Hematopoietic multipotent progenitor cell treated with erythropoietin and hydrocortisone succinate and interleukin-3 and kit ligand, for 6 days (in vitro differentiated cells): Measurements from ENCODE around the gene DNAH5.
"Not testable (repeated sequence)": the region's sequence is repeated elsewhere in the genome, so short reads cannot be mapped to it uniquely, and the experiment has no call there.

Source experiments
- DNase-seq: peaks from one replicate; pipeline ENCODE4 v3.0.0-alpha.2; 2015

Gene DNAH5

GRCh38 chr5:13816126-13816525 lies 128.4 kb downstream of the DNAH5 start:
- no peak for DNase-seq

GRCh38 chr5:13814301-13814700 lies 130.2 kb downstream of the DNAH5 start:
- no peak for DNase-seq

- DNase-seq: no peak
Observed at GRCh38 chr5:13809921-13810320, 134.6 kb downstream of the DNAH5 start.

DNA sequence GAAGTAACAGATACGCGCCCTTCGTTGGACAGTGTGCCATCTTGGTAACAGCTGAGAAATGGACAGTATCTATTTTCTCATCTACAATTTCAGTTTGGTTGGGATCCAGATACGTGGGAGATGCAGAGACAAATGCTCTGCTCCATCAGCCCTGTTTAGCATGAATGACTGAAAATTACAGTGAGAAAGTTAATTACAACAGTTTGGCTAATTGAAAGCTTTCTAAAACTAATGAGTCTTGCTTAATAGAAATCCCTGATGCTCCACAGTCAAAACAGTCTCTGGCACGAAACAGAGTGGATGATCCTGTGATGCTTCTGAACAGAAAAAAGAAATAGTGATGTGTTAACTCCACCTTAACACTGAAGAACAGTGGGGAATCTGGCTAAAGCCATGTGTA lies 140.2 kb downstream of the DNAH5 start:
- no peak for DNase-seq

DNA sequence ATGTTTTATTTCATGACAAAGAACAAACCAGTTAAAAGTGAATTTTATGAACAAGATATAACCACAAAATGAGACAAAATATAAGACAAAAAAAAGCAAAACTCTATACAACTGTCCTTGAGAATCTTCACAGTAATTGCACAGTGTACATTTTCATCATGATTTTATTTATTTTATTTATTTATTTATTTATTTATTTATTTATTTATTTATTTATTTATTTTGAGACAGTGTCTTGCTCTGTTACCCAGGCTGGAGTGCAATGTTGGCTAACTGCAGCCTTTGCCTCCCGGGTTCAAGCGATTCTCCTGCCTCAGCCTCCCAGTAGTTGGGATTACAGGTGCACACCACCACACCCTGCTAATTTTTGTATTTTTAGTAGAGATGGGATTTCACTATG lies 145.9 kb downstream of the DNAH5 start:
- DNase-seq: not testable (repeated sequence)

DNA sequence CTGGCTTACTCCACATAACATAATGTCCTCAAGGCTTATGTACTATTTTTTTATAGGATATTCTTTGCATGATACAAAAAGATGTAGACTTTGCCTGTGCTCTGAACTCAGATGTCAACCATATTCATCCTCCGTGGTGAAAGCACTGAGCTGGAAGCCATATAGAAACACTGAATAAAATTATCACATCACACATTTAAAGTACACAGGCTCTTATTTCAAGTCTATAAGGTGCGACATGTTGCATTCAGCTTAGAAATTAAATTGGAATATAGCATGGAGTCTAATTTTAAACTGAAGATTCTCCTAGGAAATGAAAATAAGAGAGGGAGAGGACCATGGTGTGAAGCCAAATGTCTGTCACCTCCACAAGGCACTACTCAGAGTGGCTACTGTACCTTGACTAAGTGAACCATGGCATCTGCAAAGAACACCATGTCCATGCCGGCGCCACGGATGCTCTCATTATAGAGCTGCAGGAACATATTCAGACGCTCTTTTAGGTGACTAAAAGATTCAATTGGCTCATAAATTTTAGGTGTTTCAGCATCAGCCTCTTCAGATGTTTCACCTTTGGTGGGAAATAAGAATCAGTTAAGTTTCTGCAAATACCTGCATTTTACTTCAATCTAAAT lies 158.6 kb downstream of the DNAH5 start:
- DNase-seq: no peak

DNA sequence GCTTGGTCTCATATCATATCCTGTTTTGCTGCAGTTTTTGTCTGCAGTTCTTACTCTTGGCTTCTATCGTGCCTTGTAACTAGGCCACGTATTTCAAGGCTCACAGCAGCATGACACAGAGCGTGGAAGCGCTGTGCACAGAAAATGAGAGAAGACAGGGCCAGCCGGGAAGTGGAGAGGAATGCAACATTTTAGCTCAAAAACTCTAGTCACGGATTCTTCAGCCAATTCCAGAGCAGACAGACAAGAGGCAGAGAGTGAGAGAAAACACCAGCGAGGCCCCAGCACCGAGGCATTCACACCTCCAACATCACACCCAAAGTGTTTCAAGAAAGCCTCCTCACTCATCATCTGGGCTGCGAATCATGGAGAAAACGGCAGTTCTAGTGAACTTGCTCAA lies 160.8 kb downstream of the DNAH5 start:
- DNase-seq: no peak

DNA sequence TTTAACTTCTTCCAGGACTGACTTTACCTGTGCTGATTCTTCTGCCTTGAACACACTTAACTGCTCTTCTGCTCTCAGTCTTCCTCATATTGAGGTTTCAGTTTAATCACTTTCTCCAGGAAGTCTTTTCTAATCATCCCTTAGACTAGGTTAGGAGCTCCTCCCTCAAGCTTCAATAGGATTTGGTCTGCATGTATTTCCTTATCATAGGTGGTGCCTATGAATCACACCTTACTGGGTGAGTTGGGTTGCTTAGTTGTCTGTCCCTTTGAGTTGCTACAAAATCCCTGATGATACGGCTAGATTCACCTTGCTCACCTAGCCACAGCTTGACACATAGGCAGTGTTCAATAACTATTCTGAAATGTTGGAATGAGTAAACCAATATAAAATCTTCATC lies 164.4 kb downstream of the DNAH5 start:
- no peak for DNase-seq

GRCh38 chr5:13773649-13774048 lies 170.8 kb downstream of the DNAH5 start:
- DNase-seq: no peak

DNA sequence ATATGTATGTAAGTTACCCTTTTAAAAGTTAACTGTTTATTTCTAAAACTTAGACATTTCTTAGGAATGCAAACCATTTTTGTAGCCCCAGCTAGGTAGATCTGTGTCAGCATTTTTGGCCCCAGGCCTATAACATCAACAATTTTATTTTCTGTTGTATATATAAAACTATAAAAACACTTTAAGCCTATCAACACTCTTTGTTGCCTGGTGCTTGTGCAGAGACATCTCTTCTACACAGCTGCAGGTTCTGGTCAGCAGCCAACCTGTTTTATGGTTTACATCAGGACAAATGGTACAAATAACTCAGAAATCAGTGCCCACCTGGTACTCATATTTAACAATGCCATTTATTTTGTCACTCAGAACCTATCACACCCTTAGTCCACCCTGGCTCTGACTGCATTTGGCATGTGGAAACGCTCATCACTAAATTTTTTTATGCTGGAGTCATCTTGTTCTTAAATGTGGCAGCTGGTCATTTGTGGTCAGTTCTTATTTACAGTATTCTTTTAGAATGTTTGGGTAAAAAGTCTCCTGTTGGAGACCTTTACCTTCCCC lies 173.4 kb downstream of the DNAH5 start:
- no peak for DNase-seq

DNA sequence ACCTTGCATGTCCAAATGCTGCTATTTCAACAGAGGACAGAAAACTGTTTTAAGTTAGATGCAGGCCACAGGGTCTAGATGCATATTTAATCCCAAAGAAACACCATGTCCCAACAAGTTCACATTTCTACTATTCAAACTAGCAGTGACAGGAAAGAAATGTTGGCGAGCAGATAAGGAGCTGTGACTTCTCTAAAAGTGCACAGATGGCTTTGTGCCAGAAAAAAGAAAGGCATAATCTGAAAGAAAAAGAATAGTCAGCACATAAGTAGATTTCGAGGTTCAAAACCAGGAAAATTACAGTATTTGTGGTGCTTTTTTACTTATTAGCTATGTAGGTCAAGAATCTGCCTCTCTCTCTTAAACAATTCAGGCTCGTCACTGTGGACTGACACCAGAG lies 178.3 kb downstream of the DNAH5 start:
- peak; percentile 57 for DNase-seq

GRCh38 chr5:13763719-13764118 lies 180.8 kb downstream of the DNAH5 start:
- no peak for DNase-seq

DNA sequence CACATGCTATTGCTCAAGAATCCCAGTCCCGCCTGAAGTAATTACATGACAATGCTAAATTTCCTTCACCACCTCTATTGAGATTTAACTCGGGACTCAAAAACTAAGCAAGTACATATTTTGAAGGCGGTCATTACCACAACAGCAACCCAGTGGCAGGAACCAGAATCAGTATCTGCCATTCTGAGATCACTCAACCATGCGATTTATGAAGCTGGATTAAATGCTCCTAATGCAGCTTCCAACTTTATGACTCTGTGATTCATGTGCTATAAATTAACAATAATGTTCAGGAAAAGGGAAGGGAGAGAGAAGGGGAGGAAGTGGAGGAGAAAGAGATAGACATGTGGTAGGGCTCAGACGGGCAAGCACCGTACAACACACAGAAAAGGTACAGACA lies 194.7 kb downstream of the DNAH5 start:
- DNase-seq: no peak

DNA sequence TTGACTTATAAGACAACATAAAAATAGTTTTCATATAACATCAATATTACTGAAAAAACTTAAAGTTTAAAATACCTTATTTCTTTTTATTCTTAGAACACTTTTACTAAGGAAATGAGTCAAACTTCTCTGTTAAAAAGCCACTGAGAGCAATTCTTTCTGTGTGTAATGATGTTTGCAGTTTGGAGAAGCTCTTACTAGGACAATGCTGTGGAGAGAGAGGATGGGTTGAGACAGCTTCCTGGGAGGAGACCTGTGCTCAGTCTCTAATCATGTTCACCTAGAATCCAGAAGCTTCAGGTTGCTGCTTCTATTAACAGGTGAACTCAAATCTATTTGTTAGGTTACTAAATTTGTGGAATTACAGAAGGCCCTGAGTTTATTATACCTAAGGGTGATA lies 198.5 kb downstream of the DNAH5 start:
- DNase-seq: no peak

DNA sequence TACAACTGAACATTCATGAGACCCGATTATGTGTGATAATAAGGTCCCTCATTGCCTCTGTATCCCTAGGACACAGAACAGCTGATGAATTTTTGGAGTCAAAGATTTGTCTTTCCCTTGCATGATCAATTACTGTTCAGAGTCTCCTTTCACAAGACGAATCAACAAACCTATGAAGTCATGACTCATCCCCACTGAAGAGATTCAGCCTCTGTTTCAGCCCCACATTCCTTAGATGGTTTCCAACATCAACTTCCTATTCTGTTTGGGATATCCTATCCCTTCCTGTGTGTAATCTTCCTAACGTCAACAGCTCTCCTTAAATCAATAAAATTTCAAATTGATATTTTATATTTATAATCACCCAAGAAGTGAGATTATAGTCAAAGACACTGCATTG lies 199.0 kb downstream of the DNAH5 start:
- no peak for DNase-seq

- no peak for DNase-seq
Observed at GRCh38 chr5:13740471-13740870, 204.0 kb downstream of the DNAH5 start.

- no peak for DNase-seq
Observed at GRCh38 chr5:13739479-13739878, 205.0 kb downstream of the DNAH5 start.

DNA sequence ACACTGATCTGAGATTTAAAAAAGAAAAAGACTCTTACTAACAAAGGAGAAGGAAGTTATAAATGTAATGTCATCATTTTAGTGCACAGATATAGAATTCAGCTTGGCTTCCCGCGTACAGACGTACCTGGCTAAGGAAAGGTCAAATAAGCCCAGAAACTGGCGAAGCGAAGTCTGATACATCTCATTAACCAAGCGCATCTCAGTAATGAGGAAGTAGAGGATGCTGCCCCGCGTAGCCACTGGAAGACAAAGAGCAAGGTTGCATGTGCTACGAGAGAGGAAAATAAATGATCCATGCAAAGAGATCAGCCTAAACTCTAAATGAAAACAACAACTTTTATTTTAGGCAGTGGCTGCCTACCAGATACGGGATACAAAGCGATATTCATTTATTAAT lies 208.8 kb downstream of the DNAH5 start:
- no peak for DNase-seq

DNA sequence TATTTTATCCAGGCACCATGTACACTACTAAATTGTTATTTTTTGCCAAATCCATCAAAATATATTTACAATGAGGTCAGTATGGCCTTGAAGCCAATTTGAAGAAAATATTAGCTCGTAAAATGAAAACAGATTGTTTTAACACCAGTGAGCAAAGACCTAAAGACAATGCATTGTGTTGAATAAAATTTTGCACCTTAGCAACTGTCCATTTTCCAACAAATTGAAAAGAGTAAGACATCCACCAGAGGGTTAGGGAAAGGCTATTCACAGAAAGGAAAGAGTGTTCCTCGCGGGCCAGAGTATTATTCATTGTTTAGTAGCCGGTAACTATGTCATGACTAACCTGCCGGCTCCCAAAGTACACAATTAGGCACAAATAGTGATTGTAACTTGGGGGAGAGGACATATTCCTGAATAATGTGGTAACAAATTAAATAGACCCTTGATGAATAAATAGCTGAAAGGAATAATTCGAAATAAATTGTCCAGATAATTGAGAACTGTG lies 213.3 kb downstream of the DNAH5 start:
- no peak for DNase-seq

GRCh38 chr5:13708906-13709305 lies 235.6 kb downstream of the DNAH5 start:
- no peak for DNase-seq

DNA sequence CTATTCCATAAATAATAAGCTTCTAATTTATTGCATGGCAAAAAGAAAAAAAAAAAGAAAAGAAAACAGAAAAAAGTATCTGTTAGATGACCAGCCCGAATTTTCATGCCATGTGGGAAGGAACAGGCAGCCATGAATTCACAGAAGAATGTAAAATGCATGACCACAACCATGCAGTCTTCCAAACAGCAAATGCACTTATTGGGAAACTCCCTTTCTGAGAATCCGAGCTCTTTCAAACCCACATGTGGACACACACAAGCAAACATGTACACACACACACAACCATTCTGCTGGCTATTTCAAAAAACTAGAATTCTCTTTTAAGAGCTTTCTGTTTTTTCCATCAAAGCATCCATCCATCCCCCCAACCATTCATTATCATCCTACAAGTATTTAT lies 236.1 kb downstream of the DNAH5 start:
- DNase-seq: no peak

DNA sequence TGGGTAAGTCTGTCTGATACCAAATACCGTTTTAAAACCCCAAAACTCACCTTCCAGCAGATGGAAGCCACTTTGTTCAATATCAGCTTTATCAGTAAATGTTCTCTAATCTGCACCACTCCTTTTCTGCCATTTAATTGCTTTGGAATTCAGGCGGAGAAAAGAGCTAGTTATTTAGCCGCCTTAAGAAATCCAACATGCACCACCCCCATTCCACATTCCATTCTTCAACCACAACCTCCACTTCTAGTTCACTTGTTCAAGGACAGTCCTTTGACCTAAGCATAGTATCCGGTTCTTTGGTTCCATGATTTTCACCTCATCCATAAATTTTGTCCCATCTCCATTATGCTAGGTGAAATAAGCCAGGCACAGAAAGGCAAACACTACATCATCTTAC lies 240.1 kb downstream of the DNAH5 start:
- no peak for DNase-seq

- no peak for DNase-seq
Observed at GRCh38 chr5:13700626-13701025, 243.9 kb downstream of the DNAH5 start.

DNA sequence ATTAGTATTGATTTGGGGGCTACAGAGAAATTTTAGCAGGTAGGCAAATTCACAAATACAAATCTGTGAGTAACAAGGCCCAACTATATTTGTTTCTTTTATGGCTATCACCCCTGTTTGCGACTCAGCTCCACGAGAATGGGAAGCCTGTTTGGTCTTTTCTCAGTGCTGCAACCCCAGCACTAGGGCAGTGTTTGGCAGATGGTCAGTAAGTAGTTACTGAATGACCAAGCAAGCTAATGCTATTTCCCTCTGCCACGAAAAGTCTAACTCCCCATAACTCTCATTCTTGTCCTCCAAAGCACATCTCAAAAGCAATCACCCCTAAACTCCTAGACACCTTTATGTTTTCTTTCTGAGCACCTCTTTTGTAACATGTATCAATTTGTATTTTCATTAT lies 245.6 kb downstream of the DNAH5 start:
- DNase-seq: no peak

GRCh38 chr5:13695076-13695712 lies 249.3 kb downstream of the DNAH5 start:
- DNase-seq: no peak
